AG10803 (cell line): Measurements from ENCODE around the gene WBP4.
A peak's percentile ranks its signal among the peaks of the same experiment; 100 is the strongest.

Experiments used
- DNase-seq: peaks from one replicate; pipeline ENCODE4 v3.0.0; 2010; ENCODE audit warnings: low read depth
- H3K4me3 ChIP-seq: 2 replicates; pipeline ENCODE4 v1.5.1; 2011; ENCODE audit warnings: mild to moderate bottlenecking, low read length, control low read depth
- CTCF ChIP-seq: conservative IDR thresholded peaks from 2 replicates; pipeline ENCODE4 v1.5.1; 2011; ENCODE audit warnings: mild to moderate bottlenecking, low read length, control low read depth, inconsistent platforms

The WBP4 gene

GRCh38 chr13:41018602-41018948 lies 42.7 kb upstream of the WBP4 start:
- no peak overlapping the region for H3K4me3 ChIP-seq
- TF ChIP-seq CTCF: no peak
- DNase-seq: no peak

- H3K4me3 ChIP-seq: peak within 1 kb of the TSS; percentile 33; the same call in 1 of the 2 replicates
- TF ChIP-seq CTCF: no peak
- DNase-seq: peak; percentile 54
Measured at GRCh38 chr13:41019011-41019487, 42.3 kb upstream of the WBP4 start, which contains the start of gene ELF1. Gene ELF1 (minus strand): TSS chr13:41019316. CDS start chr13:40982054, 37,262 bp downstream.

GRCh38 chr13:41019578-41020347 lies 41.5 kb upstream of the WBP4 start:
- no peak overlapping the region for H3K4me3 ChIP-seq
- no peak for DNase-seq
- no peak for TF ChIP-seq CTCF

GRCh38 chr13:41025518-41025917 lies 35.8 kb upstream of the WBP4 start:
- no peak for TF ChIP-seq CTCF
- no peak for DNase-seq
- no peak overlapping the region for H3K4me3 ChIP-seq

- no peak overlapping the region for H3K4me3 ChIP-seq
- no peak for DNase-seq
- TF ChIP-seq CTCF: no peak
Measured at GRCh38 chr13:41026788-41027187, 34.5 kb upstream of the WBP4 start.

- H3K4me3 ChIP-seq: no peak overlapping the region
- TF ChIP-seq CTCF: no peak
- DNase-seq: no peak
Measured at GRCh38 chr13:41028051-41028450, 33.3 kb upstream of the WBP4 start.

- TF ChIP-seq CTCF: no peak
- DNase-seq: no peak
- H3K4me3 ChIP-seq: no peak overlapping the region
Measured at GRCh38 chr13:41029629-41030028, 31.7 kb upstream of the WBP4 start.
